A549 (cell line): ENCODE measurements around the gene SPPL2B. TPM values are rescaled to one million over a fixed set of nuclear protein-coding genes. Genes with fewer than 3 reads are reported as not detected.
"Not testable (repeated sequence)": the region's sequence is repeated elsewhere in the genome, so short reads cannot be mapped to it uniquely, and the experiment has no call there.

Source experiments
- ATAC-seq, 2 experiments: fragments of 200-7000 bp in 1 of 2; fragments of >200 bp in 1 of 2; cut with Nextera tagmentation in 1 of 2; cut with Tn5 transposase in 1 of 2; 3 replicates each; pipeline versions ENCODE4 v1.8.0 to v1.9.1; 2018 to 2020; ENCODE audit warnings: mild to moderate bottlenecking in 1 of 2, moderate library complexity in 1 of 2
- CTCF ChIA-PET: fragments of 300-600 bp; sonication (Branson Sonifier 250); formaldehyde crosslinking; extraction: SDS; loops from one replicate; lab custom pipeline; 2021; ENCODE audit warnings: antibody characterized with exemption, inconsistent platforms; lab: Yijun Ruan, JAX
- POLR2A ChIA-PET: fragments of 350-600 bp; formaldehyde crosslinking; extraction: SDS; loops from one replicate; lab custom pipeline; 2021; ENCODE audit warnings: antibody characterized with exemption, inconsistent platforms; lab: Yijun Ruan, JAX
- DNase-seq, 2 experiments: peaks; one replicate each; pipeline versions ENCODE4 v3.0.0 to v3.0.0-alpha.2; 2011 to 2016; ENCODE audit warnings: low read depth in 1 of 2, low spot score in 1 of 2
- FAIRE-seq: peaks from 2 replicates; lab custom pipeline; 2011; peaks lifted over from hg19 to GRCh38; lab: Jason Lieb, UNC
- H3K27ac ChIP-seq, 2 experiments: fragments of >200 bp; sonication (Bioruptor Twin); formaldehyde crosslinking; 3 replicates each; pipeline ENCODE4 v1.5.1; 2016 to 2017
- H3K4me1 ChIP-seq: fragments of >200 bp; sonication (Bioruptor Twin); formaldehyde crosslinking; 3 replicates; pipeline ENCODE4 v1.6.1; 2016
- H3K4me2 ChIP-seq: fragments of >200 bp; sonication (Bioruptor Twin); formaldehyde crosslinking; 3 replicates; pipeline ENCODE4 v1.6.1; 2016
- H3K4me3 ChIP-seq: fragments of >200 bp; sonication (Bioruptor Twin); formaldehyde crosslinking; 3 replicates; pipeline ENCODE4 v1.5.1; 2016
- H3K9me3 ChIP-seq: fragments of >200 bp; sonication (Bioruptor Twin); formaldehyde crosslinking; 3 replicates; pipeline ENCODE4 v1.6.1; 2016
- CEBPB ChIP-seq, 2 experiments: fragments of >200 bp in 1 of 2; sonication (Bioruptor Twin) in 1 of 2; formaldehyde crosslinking in 1 of 2; IDR thresholded peaks; 2 replicates each; pipeline ENCODE4 v1.6.1; 2012 to 2016
- EHMT2 ChIP-seq: fragments of 200-600 bp; sonication (generic); IDR thresholded peaks from 2 replicates; pipeline ENCODE4 v1.6.1; 2016; ENCODE audit warnings: antibody characterized with exemption, low read depth, mild to moderate bottlenecking, moderate library complexity
- ESRRA ChIP-seq: fragments of 150-350 bp; IDR thresholded peaks from 2 replicates; pipeline ENCODE4 v1.6.1; 2014; ENCODE audit warnings: mild to moderate bottlenecking, low read length, borderline replicate concordance
- FOSB ChIP-seq: fragments of 250-450 bp; sonication (Bioruptor Pico); IDR thresholded peaks from 2 replicates; pipeline ENCODE4 v1.5.0; 2020; ENCODE audit warnings: mild to moderate bottlenecking, moderate library complexity
- FOSL2 ChIP-seq, 2 experiments: fragments of 450-650 bp in 1 of 2; fragments of >200 bp in 1 of 2; sonication (Bioruptor Twin) in 1 of 2; formaldehyde crosslinking; IDR thresholded peaks; 2 replicates each; pipeline versions ENCODE4 v1.5.0 to v1.6.1; 2016 to 2020; ENCODE audit warnings: mild to moderate bottlenecking in 1 of 2, moderate library complexity in 1 of 2
- HOXB5 ChIP-seq: fragments of 250-450 bp; sonication (Bioruptor Pico); IDR thresholded peaks from 2 replicates; pipeline ENCODE4 v1.5.0; 2020; ENCODE audit warnings: mild to moderate bottlenecking, moderate library complexity
- MAFK ChIP-seq: fragments of 450-650 bp; IDR thresholded peaks from 2 replicates; pipeline ENCODE4 v1.6.1; 2014; ENCODE audit not compliant: partially characterized antibody
- MAZ ChIP-seq: fragments of 150-350 bp; IDR thresholded peaks from 2 replicates; pipeline ENCODE4 v1.6.1; 2014; ENCODE audit warnings: antibody characterized with exemption, low read depth, low read length, borderline replicate concordance
- NR3C1 ChIP-seq: fragments of >200 bp; sonication (Bioruptor Twin); formaldehyde crosslinking; IDR thresholded peaks from 3 replicates; pipeline ENCODE4 v1.6.1; 2017
- SREBF2 ChIP-seq: fragments of 450-650 bp; IDR thresholded peaks from 2 replicates; pipeline ENCODE4 v1.6.1; 2014; ENCODE audit warnings: mild to moderate bottlenecking, moderate library complexity
- WGBS: methylation state at CpG from one replicate; pipeline ENCODE4 v1.1.6; 2017; ENCODE audit errors: missing lambda C conversion rate; 5-methylcytosine and 5-hydroxymethylcytosine counted together
- polyA plus RNA-seq, 4 experiments: library from polyadenylated mRNA; depleted of rRNA in 3 of 4; stranded (reverse); fragments of >200 nt; fragmentation: RNase III in 1 of 4; extraction: RNeasy Plus Mini Kit Qiagen cat#74134 plus additional on column Dnase treatment in 1 of 4; gene quantifications; 2 replicates in 3 of 4; 3 replicates in 1 of 4; pipeline ENCODE4 v1.2.3, GENCODE V29; 2011 to 2017
- TF ChIP-seq, protein P1 (sequence below): fragments of 450-650 bp; IDR thresholded peaks from 2 replicates; pipeline ENCODE4 v1.6.1; 2014; ENCODE audit warnings: antibody characterized with exemption
- TF ChIP-seq, protein P2 (sequence below): IDR thresholded peaks from 2 replicates; pipeline ENCODE4 v1.6.1; 2012
- TF ChIP-seq, protein P3 (sequence below): fragments of >200 bp; sonication (Bioruptor Twin); formaldehyde crosslinking; IDR thresholded peaks from 2 replicates; pipeline ENCODE4 v1.6.1; 2016
- TF ChIP-seq, protein P4 (sequence below): IDR thresholded peaks from 2 replicates; pipeline ENCODE4 v1.6.1; 2012; ENCODE audit warnings: low read depth, borderline replicate concordance
- TF ChIP-seq, protein P5 (sequence below): IDR thresholded peaks from 2 replicates; pipeline ENCODE4 v1.6.1; 2012
- TF ChIP-seq, protein P6 (sequence below): fragments of 250-450 bp; sonication (Bioruptor Pico); IDR thresholded peaks from 2 replicates; pipeline ENCODE4 v1.5.0; 2020; ENCODE audit warnings: low read depth, mild to moderate bottlenecking, moderate library complexity

Gene SPPL2B
- polyA plus RNA-seq, 2 of the 4 experiments (the other 2 are of a cell fraction) = 11.3 to 36.5 TPM

DNA sequence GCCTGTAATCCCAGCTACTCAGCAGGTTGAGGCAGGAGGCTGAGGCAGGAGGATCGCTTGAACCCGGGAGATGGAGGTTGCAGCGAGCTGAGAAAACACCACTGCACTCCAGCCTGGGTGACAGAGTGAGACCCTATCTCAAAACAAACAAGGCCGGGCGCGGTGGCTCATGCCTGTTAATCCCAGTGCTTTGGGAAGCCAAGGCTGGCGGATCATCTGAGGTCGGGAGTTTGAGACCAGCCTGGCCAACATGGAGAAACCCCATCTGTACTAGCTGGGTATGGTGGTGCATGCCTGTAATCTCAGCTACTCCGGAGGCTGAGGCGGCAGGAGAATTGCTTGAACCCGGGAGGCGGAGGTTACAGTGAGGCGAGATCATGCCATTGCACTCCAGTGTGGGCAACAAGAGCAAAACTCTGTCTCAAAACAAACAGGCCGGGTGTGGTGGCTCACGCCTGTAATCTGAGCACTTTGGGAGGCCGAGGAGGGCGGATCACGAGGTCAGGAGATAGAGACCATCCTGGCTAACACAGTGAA, 66.9 kb downstream of the SPPL2B start:
- POLR2A ChIA-PET, FAIRE-seq: not testable (repeated sequence)

DNA sequence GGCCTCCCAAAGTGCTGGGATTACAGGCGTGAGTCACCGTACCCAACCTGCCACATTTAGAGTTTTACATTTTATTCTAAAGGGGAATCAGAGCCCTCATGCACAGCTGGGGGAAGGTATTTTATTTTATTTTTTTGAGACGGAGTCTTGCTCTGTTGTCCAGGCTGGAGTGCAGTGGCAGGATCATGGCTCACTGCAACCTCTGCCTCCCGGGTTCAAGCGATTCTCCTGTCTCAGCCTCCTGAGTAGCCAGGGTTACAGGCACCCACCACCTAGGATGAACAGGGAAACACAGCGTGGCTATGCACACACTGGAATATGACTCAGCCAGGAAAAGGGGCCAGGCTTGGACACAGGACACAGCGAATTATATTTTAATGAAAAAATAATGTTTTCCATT, 68.7 kb downstream of the SPPL2B start:
- H3K27ac ChIP-seq, H3K4me2 ChIP-seq, ATAC-seq, H3K4me1 ChIP-seq, DNase-seq, H3K4me3 ChIP-seq, H3K9me3 ChIP-seq, FAIRE-seq: not testable (repeated sequence)
- ChIA-PET POLR2A (interaction anchor here (0.6 kb wide), 1 partner anchor 10 kb away, joined by 4 read pairs; no protein-coding TSS in a partner anchor), CTCF (interaction anchor here (1.9 kb wide), 1 partner anchor 14 kb away, joined by 6 read pairs; no protein-coding TSS in a partner anchor)
- WGBS = 86% methylated on average over 7 of the region's 7 CpGs

More for the DNA sequence above, 66.9 kb downstream of the SPPL2B start:
- H3K4me2 ChIP-seq = 0 out of 3 replicates have a peak overlapping the region, but pooled peaks have one; percentile 47
- CTCF ChIA-PET = interaction anchor here (1.9 kb wide), 1 partner anchor 15 kb away, joined by 6 read pairs; no protein-coding TSS in a partner anchor
- not testable (repeated sequence) for ATAC-seq, H3K4me3 ChIP-seq, DNase-seq, H3K4me1 ChIP-seq, H3K27ac ChIP-seq, H3K9me3 ChIP-seq
- 92% methylated on average over 18 of the region's 18 CpGs for WGBS

DNA sequence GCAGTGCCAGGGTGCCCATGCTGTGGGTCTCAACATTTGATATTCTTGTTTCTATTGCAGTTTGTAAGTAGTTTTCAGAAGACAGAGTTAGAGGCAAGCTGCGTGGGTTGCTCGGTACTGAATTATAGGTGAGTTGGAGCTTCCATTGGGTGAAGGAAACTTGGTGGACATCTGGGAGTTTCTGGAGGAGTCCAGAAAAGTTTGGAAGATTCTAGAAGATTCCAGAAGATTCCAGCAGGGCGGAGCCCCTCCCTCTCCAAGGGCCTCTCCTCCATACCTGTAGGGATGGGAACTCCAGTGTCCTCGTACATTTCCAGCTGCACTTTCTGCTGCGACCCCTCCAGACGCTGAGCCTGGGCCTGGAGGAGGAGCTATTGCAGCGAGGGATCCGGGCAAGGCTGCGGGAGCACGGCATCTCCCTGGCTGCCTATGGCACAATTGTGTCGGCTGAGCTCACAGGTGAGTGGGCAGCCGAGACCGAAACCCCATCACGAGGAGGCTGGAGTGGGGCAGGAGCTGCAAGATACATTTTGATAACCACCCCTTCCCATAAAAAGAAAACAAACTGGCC, 70.3 kb downstream of the SPPL2B start:
- Histone ChIP-seq H3K9me3 (no peaks in the 10 kb centered on the region), H3K4me1 (peaks cover 9% of the 10 kb centered on the region; the same call in 1 of the 3 replicates), H3K4me3 (no peak overlapping the region), H3K27ac (no peak overlapping the region), H3K4me2 (no peak overlapping the region)
- CTCF ChIA-PET = interaction anchor here (0.6 to 2.2 kb wide), 3 partner anchors 28 to 99 kb away, joined by 3 to 4 read pairs (median 3); partner anchors contain the start of gene TIMM13
- POLR2A ChIA-PET = no interaction called here
- TF ChIP-seq FOSL2 (IDR thresholded peaks at IDR 0.05) (no peak), FOSL2 (CRISPR knock-in tag; IDR thresholded peaks at IDR 0.05) (no peak), SREBF2 (no peak), NR3C1 (no peak), HOXB5 (CRISPR knock-in tag) (no peak), ESRRA (no peak), MAZ (no peak), EHMT2 (no peak), FOSB (CRISPR knock-in tag) (no peak), MAFK (no peak), CEBPB (IDR thresholded peaks at IDR 0.05) (no peak)
- TF ChIP-seq, protein P1, sequence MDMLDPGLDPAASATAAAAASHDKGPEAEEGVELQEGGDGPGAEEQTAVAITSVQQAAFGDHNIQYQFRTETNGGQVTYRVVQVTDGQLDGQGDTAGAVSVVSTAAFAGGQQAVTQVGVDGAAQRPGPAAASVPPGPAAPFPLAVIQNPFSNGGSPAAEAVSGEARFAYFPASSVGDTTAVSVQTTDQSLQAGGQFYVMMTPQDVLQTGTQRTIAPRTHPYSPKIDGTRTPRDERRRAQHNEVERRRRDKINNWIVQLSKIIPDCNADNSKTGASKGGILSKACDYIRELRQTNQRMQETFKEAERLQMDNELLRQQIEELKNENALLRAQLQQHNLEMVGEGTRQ = no peak
- TF ChIP-seq, protein P2, sequence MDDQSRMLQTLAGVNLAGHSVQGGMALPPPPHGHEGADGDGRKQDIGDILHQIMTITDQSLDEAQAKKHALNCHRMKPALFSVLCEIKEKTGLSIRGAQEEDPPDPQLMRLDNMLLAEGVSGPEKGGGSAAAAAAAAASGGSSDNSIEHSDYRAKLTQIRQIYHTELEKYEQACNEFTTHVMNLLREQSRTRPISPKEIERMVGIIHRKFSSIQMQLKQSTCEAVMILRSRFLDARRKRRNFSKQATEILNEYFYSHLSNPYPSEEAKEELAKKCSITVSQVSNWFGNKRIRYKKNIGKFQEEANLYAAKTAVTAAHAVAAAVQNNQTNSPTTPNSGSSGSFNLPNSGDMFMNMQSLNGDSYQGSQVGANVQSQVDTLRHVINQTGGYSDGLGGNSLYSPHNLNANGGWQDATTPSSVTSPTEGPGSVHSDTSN = no peak
- TF ChIP-seq, protein P3, sequence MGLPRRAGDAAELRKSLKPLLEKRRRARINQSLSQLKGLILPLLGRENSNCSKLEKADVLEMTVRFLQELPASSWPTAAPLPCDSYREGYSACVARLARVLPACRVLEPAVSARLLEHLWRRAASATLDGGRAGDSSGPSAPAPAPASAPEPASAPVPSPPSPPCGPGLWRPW = no peak
- TF ChIP-seq, protein P4, sequence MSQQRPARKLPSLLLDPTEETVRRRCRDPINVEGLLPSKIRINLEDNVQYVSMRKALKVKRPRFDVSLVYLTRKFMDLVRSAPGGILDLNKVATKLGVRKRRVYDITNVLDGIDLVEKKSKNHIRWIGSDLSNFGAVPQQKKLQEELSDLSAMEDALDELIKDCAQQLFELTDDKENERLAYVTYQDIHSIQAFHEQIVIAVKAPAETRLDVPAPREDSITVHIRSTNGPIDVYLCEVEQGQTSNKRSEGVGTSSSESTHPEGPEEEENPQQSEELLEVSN = no peak
- TF ChIP-seq, protein P5, sequence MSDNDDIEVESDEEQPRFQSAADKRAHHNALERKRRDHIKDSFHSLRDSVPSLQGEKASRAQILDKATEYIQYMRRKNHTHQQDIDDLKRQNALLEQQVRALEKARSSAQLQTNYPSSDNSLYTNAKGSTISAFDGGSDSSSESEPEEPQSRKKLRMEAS = no peak
- TF ChIP-seq, protein P6, sequence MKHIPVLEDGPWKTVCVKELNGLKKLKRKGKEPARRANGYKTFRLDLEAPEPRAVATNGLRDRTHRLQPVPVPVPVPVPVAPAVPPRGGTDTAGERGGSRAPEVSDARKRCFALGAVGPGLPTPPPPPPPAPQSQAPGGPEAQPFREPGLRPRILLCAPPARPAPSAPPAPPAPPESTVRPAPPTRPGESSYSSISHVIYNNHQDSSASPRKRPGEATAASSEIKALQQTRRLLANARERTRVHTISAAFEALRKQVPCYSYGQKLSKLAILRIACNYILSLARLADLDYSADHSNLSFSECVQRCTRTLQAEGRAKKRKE (CRISPR knock-in tag) = no peak
- ATAC-seq (no peak), DNase-seq (no peak), FAIRE-seq (no peak)
- WGBS = 88% methylated on average over 6 of the region's 14 CpGs
